PC-9 (cell line): Measurements from ENCODE around the gene RAB5B. TPM values are rescaled to one million over a fixed set of nuclear protein-coding genes. Genes with fewer than 3 reads are reported as not detected.

Experiments
- BruUV-seq: library from RNA; stranded (reverse); fragments of 400-500 nt; replicated peaks from 2 replicates; lab custom pipeline; 2021; lab: Mats Ljungman, UMichigan
- CTCF ChIA-PET: fragments of 300-600 bp; sonication (Branson Sonifier 250); formaldehyde crosslinking; loops from one replicate; lab custom pipeline; 2022; ENCODE audit warnings: antibody characterized with exemption; lab: Charles Lee
- POLR2A ChIA-PET: fragments of 300-600 bp; sonication (Branson Sonifier 250); formaldehyde crosslinking; loops from one replicate; lab custom pipeline; 2022; ENCODE audit warnings: antibody characterized with exemption; ENCODE audit not compliant: unreplicated experiment; lab: Charles Lee
- DNase-seq, 2 experiments: peaks; one replicate each; pipeline versions ENCODE4 v3.0.0 to v3.0.0-alpha.2; 2015 to 2022; ENCODE audit warnings: mixed read lengths in 1 of 2
- H2AFZ ChIP-seq: fragments of 200-600 bp; sonication (generic); 2 replicates; pipeline ENCODE4 v1.8.1; 2017; ENCODE audit warnings: antibody characterized with exemption
- H3F3A ChIP-seq: fragments of 200-600 bp; sonication (generic); 2 replicates; pipeline ENCODE4 v1.8.1; 2017; ENCODE audit warnings: antibody characterized with exemption, mild to moderate bottlenecking, low read depth; ENCODE audit not compliant: insufficient read depth
- H3K27ac ChIP-seq: fragments of 200-600 bp; sonication (generic); 2 replicates; pipeline ENCODE4 v1.6.1; 2016; ENCODE audit warnings: mixed run types
- H3K27me3 ChIP-seq: fragments of 200-600 bp; sonication (generic); 2 replicates; pipeline ENCODE4 v1.6.1; 2016; ENCODE audit warnings: low read depth, mixed run types; ENCODE audit not compliant: insufficient read depth
- H3K36me3 ChIP-seq: fragments of 200-600 bp; sonication (generic); 2 replicates; pipeline ENCODE4 v1.6.1; 2016; ENCODE audit warnings: low read depth, mixed run types
- H3K4me1 ChIP-seq: fragments of 200-600 bp; sonication (generic); replicated peaks from 2 replicates; pipeline ENCODE4 v1.6.1; 2016; ENCODE audit warnings: mixed run types; ENCODE audit not compliant: insufficient read depth
- H3K4me2 ChIP-seq: fragments of 200-600 bp; sonication (generic); 2 replicates; pipeline ENCODE4 v1.6.1; 2017; ENCODE audit warnings: mixed run types
- H3K4me3 ChIP-seq: fragments of 200-600 bp; sonication (generic); 2 replicates; pipeline ENCODE4 v1.6.1; 2016; ENCODE audit warnings: mixed run types
- H3K79me2 ChIP-seq: fragments of 200-600 bp; sonication (generic); 2 replicates; pipeline ENCODE4 v1.6.1; 2017; ENCODE audit warnings: low read depth, mixed run types
- H3K9me2 ChIP-seq: fragments of 200-600 bp; sonication (generic); 2 replicates; pipeline ENCODE4 v1.8.1; 2017; ENCODE audit warnings: mild to moderate bottlenecking; ENCODE audit not compliant: insufficient read depth
- H3K9me3 ChIP-seq: fragments of 200-600 bp; sonication (generic); 2 replicates; pipeline ENCODE4 v1.8.1; 2016; ENCODE audit warnings: low read depth; ENCODE audit not compliant: insufficient read depth
- H4K20me1 ChIP-seq: fragments of 200-600 bp; sonication (generic); 2 replicates; pipeline ENCODE4 v1.8.1; 2017; ENCODE audit not compliant: insufficient read depth
- EZH2 ChIP-seq: fragments of 200-600 bp; sonication (generic); IDR thresholded peaks from 2 replicates; pipeline ENCODE4 v1.8.0; 2017; ENCODE audit warnings: antibody characterized with exemption, low read depth
- intact Hi-C: fragments of 100-400 bp; cut with micrococcal nuclease; formaldehyde crosslinking; loops from one replicate; pipeline ENCODE4 v1.10.0; 2022; ENCODE audit not compliant: unreplicated experiment
- total RNA-seq: library from RNA; stranded (reverse); gene quantifications from 2 replicates; pipeline ENCODE4 v1.2.3, GENCODE V29; 2021
- TF ChIP-seq, protein P1 (sequence below): fragments of 200-600 bp; sonication (generic); conservative IDR thresholded peaks from 2 replicates; pipeline ENCODE4 v1.6.1; 2017; ENCODE audit warnings: mixed run types, antibody characterized with exemption, mild to moderate bottlenecking, moderate library complexity

RAB5B gene
- total RNA-seq, 1 experiment from 2014 or later: 122 TPM

DNA sequence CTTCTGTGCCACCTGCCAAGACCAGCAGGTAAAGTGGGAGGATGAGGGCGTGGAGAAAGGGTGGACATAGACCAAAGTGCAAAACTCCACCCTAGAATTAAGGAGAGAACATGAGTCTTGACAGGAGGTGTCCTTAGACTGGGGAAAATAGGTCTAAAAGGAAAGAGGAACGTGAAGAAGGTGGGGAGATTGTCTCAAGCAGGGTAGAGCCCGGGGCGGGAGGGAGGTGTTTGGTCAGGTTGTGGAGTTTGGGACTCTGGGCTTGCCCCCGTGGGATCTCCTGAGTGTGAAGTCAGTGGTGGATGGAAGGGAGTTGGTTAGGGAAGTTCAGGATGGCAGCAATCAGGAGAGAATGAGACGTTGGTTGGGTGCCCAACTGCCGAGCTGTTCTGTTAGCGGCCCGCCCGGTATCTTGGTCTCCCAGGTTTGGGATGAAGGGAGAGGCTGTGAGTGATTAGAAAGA, 42.5 kb upstream of the RAB5B start:
- H3K4me1 ChIP-seq: peaks cover 54% of the 10 kb centered on the region
- no TSS peak for BruUV-seq
- H3K79me2 ChIP-seq: peaks cover 37% of the 10 kb centered on the region
- H3K4me2 ChIP-seq: peak overlapping the region; percentile 96
- peak overlapping the region; percentile 93 for H2AFZ ChIP-seq
- intact Hi-C loops: loop anchor here (1.0 to 2.0 kb wide), 2 partner anchors 9 to 41 kb away; no protein-coding TSS in a partner anchor
- ChIA-PET POLR2A (interaction anchor here (0.6 to 1.1 kb wide), 5 partner anchors 42 to 291 kb away, joined by 3 to 9 read pairs (median 6); partner anchors contain the start of genes DNAJC14, ORMDL2, RAB5B and RNF41), CTCF (interaction anchor here (0.5 to 1.0 kb wide), 4 partner anchors 8 to 113 kb away, joined by 3 to 8 read pairs (median 5); partner anchors contain the start of gene ORMDL2)
- no peaks in the 10 kb centered on the region for H3K36me3 ChIP-seq
- no peak for DNase-seq
- H3F3A ChIP-seq: peaks cover 76% of the 10 kb centered on the region
- no peaks in the 10 kb centered on the region for H3K9me2 ChIP-seq
- H3K9me3 ChIP-seq: no peaks in the 10 kb centered on the region
- H4K20me1 ChIP-seq: peaks cover 6% of the 10 kb centered on the region; the same call in 1 of the 2 replicates
- peak overlapping the region; percentile 78 for H3K4me3 ChIP-seq
- H3K27ac ChIP-seq: peak overlapping the region; percentile 56
- TF ChIP-seq EZH2: no peak
- TF ChIP-seq, protein P1, sequence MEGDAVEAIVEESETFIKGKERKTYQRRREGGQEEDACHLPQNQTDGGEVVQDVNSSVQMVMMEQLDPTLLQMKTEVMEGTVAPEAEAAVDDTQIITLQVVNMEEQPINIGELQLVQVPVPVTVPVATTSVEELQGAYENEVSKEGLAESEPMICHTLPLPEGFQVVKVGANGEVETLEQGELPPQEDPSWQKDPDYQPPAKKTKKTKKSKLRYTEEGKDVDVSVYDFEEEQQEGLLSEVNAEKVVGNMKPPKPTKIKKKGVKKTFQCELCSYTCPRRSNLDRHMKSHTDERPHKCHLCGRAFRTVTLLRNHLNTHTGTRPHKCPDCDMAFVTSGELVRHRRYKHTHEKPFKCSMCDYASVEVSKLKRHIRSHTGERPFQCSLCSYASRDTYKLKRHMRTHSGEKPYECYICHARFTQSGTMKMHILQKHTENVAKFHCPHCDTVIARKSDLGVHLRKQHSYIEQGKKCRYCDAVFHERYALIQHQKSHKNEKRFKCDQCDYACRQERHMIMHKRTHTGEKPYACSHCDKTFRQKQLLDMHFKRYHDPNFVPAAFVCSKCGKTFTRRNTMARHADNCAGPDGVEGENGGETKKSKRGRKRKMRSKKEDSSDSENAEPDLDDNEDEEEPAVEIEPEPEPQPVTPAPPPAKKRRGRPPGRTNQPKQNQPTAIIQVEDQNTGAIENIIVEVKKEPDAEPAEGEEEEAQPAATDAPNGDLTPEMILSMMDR: no peak
- no peaks in the 10 kb centered on the region for H3K27me3 ChIP-seq

DNA sequence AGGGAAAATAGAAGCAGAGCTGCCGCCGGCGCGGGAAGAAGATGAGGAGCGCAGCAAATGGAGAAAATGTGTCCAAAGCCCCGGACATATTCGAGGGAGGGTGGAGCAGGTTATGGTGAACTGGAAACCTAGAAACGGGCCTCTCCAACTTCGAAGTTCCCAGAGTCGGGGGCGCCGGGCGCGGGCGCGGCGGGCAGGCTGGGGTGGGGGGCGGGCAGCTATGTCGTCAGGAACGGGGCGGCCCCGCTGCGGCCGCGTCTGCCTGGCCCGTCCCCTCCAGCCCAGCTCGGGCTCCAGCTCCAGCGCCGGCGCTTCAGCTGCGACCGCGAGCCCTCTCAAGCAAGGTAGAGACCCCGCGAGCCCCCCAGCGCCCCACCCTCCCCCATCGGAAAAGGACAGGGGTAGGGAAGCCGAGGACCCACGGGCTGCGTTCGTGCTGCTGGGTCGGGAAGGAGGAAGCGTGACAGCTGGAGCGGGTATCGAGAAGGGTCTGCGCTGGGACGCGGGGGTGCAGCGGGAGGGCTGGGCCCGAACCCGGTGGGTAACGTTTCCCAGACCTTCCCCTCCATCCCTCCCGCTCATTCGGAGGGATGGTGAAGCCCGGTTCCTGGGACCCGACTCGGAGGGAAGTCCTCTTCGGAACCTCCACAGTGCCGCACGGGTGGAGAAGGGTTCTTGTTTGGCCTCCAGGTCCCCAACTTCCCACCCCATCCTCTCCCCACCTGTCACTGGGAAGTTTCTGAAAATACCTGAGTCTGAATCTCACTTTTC, 41.9 kb upstream of the RAB5B start:
- Histone ChIP-seq H3K4me2 (peak overlapping the region; percentile 96), H2AFZ (peak overlapping the region; percentile 93), H3K79me2 (peaks cover 32% of the 10 kb centered on the region), H3K27me3 (no peaks in the 10 kb centered on the region), H3K4me3 (peak overlapping the region; percentile 78), H3F3A (peaks cover 77% of the 10 kb centered on the region), H3K9me2 (no peaks in the 10 kb centered on the region), H3K9me3 (no peaks in the 10 kb centered on the region), H3K36me3 (no peaks in the 10 kb centered on the region), H3K27ac (peak overlapping the region; percentile 80), H3K4me1 (peaks cover 59% of the 10 kb centered on the region), H4K20me1 (peaks cover 6% of the 10 kb centered on the region; the same call in 1 of the 2 replicates)
- ChIA-PET CTCF (interaction anchor here (0.5 to 1.0 kb wide), 4 partner anchors 7 to 114 kb away, joined by 3 to 8 read pairs (median 5); partner anchors contain the start of gene ORMDL2), POLR2A (interaction anchor here (0.6 to 1.1 kb wide), 6 partner anchors 42 to 290 kb away, joined by 3 to 9 read pairs (median 4); partner anchors contain the start of genes DNAJC14, ORMDL2, RAB5B and RNF41)
- BruUV-seq: no TSS peak
- TF ChIP-seq, protein P1: no peak
- TF ChIP-seq EZH2: no peak
- DNase-seq: peak in 1 of 2 experiments; percentile 39
- intact Hi-C loops: loop anchor here (1.0 to 2.0 kb wide), 2 partner anchors 8 to 41 kb away; no protein-coding TSS in a partner anchor

DNA sequence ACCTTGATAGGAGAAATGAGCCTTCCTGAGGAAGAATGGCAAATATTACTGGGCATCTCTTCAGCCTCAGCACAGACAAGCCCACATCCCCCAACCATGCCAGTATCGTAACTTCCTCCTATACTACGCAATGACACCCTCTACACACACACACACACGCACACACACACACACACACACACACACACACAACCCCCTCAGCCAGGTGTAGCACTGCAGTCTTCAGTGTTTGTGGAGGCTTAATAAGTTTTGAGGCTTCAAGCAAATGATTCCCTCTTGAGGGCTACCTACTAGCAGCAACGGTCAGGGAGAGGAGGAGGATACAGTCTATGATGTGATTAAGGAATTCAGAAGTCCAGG, 41.3 kb upstream of the RAB5B start:
- Histone ChIP-seq H3K36me3 (no peaks in the 10 kb centered on the region), H3K4me2 (peak overlapping the region; percentile 96), H4K20me1 (peaks cover 6% of the 10 kb centered on the region; the same call in 1 of the 2 replicates), H3K9me3 (no peaks in the 10 kb centered on the region), H3F3A (peaks cover 75% of the 10 kb centered on the region), H3K4me3 (peak overlapping the region; percentile 78), H3K79me2 (peaks cover 27% of the 10 kb centered on the region), H3K27ac (peak overlapping the region; percentile 80), H3K4me1 (peaks cover 65% of the 10 kb centered on the region), H3K27me3 (no peaks in the 10 kb centered on the region), H2AFZ (peak overlapping the region; percentile 93), H3K9me2 (no peaks in the 10 kb centered on the region)
- TF ChIP-seq, protein P1: no peak
- TF ChIP-seq EZH2: no peak
- TSS peak; percentile 72 for BruUV-seq
- POLR2A ChIA-PET: interaction anchor here (0.5 to 1.1 kb wide), 5 partner anchors 10 to 194 kb away, joined by 3 to 13 read pairs (median 9); partner anchors contain the start of genes ORMDL2, RAB5B and SARNP
- CTCF ChIA-PET: interaction anchor here (0.6 to 1.0 kb wide), 3 partner anchors 15 to 589 kb away, joined by 3 to 9 read pairs (median 3); partner anchors contain the start of gene RBMS2
- no peak for DNase-seq
- intact Hi-C loops: no loop called here
